Astrocyte of the hippocampus (primary cell): ENCODE data around the gene PXMP2.
"Not testable (repeated sequence)": the region's sequence is repeated elsewhere in the genome, so short reads cannot be mapped to it uniquely, and the experiment has no call there.

Experiments
- DNase-seq: peaks from one replicate; pipeline ENCODE4 v3.0.0; 2011; ENCODE audit warnings: low read depth, low spot score

The PXMP2 gene

GRCh38 chr12:132748319-132748718, 60.9 kb downstream of the PXMP2 start:
- no peak for DNase-seq

DNA sequence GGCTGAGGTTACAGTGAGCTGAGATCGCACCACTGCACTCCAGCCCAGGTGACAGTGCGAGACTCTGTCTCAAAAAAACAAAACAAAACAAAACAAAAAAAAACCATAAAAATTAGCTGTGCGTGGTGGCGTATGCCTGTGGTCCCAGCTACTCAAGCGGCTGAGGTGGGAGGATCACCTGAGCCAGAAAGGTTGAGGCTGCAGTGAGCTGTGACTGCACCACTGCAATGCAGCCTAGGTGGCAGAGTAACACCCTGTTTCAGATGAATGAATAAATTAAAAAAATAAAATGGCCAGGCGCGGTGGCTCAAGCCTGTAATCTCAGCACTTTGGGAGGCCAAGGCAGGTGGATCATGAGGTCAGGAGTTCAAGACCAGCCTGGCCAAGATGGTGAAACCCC, 66.3 kb downstream of the PXMP2 start:
- not testable (repeated sequence) for DNase-seq

- no peak for DNase-seq
Observed at GRCh38 chr12:132754160-132754932, 67.0 kb downstream of the PXMP2 start.
